Measurements from ENCODE around the gene RPS6KA2.
A peak's percentile ranks its signal among the peaks of the same experiment; 100 is the strongest.

The RPS6KA2 gene

DNA sequence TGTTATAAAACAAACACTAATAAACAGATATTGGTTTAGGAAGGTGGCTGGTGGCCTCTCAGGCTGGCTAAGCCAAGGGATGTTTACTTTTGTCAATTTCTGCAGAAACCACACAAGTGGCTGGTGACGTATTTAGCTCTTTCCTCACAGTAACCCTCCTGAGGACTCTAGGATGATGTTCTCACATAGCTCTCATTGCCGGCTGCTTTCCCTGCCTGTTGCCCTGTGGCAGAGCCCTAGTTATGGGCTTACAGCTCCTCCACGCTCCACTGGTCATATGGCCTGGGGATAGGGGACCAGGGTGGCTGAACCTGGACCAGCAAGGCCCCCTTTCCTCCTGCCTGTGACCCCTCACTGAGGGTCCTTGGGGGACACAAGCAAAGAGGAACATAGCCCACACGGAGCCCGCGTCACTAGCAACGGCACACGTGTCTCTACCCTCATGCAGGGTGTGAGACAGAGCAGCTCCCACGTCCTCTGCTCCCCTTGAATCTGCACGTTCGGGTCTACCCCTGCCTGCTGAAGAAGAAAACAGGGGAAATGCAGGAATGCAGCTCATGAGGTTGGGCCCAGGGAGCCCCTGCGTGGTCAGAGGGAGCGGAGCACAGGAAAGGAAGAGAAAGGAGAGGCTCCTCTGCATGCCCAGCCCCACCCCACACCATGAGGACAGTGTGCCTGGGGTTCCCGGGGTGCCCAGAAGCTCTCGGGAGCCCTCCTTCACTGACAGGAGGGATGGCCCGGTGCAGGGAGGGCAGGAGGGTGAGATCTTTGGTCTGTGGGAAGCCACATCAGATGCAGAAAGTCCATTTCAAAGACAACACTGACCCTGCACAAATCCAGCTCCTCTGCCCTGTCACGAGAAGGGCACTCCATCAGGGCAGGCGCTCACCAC, 54.4 kb downstream of the RPS6KA2 start:
- H3K27ac ChIP-seq: peak overlapping the region; percentile 70
- ChIA-PET CTCF (interaction anchor here (0.6 kb wide), 1 partner anchor 57 kb away, joined by 3 read pairs; no protein-coding TSS in a partner anchor), POLR2A (ENCODE audit: low non-redundant PET) (no interaction called here)
- TF ChIP-seq, protein P1, sequence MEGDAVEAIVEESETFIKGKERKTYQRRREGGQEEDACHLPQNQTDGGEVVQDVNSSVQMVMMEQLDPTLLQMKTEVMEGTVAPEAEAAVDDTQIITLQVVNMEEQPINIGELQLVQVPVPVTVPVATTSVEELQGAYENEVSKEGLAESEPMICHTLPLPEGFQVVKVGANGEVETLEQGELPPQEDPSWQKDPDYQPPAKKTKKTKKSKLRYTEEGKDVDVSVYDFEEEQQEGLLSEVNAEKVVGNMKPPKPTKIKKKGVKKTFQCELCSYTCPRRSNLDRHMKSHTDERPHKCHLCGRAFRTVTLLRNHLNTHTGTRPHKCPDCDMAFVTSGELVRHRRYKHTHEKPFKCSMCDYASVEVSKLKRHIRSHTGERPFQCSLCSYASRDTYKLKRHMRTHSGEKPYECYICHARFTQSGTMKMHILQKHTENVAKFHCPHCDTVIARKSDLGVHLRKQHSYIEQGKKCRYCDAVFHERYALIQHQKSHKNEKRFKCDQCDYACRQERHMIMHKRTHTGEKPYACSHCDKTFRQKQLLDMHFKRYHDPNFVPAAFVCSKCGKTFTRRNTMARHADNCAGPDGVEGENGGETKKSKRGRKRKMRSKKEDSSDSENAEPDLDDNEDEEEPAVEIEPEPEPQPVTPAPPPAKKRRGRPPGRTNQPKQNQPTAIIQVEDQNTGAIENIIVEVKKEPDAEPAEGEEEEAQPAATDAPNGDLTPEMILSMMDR (conservative IDR thresholded peaks at IDR 0.05; ENCODE audit: low read depth): no peak
- DNase-seq (ENCODE audit: low spot score): no peak

GRCh38 chr6:166570929-166571713, 55.9 kb downstream of the RPS6KA2 start:
- POLR2A ChIA-PET (ENCODE audit: low non-redundant PET): no interaction called here

DNA sequence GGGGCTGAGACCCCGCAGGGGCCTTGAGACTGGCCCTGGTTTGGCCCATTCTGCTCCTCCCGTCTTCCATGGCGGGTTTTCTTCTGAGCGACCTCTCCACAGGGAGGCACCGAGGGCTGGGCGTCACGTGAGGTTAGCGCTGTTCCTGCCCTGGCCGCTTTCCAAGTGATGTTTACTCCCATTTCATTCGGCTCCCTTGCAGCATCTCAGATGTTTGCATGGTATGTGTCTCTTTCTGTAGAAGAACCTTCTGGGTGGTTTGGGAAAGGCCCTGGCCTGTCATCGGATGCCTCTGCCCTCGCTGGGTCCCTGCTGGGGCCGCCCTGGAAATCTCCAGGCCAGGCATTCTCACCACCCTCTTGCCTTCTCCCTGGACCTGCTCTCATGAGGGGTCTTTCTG, 57.8 kb downstream of the RPS6KA2 start:
- DNase-seq (ENCODE audit: low spot score): no peak
- peak overlapping the region; percentile 56 for H3K27ac ChIP-seq
- CTCF ChIA-PET: no interaction called here
- POLR2A ChIA-PET (ENCODE audit: low non-redundant PET): no interaction called here
- TF ChIP-seq, protein P1 (conservative IDR thresholded peaks at IDR 0.05; ENCODE audit: low read depth): no peak

More at GRCh38 chr6:166570929-166571713, 55.9 kb downstream of the RPS6KA2 start:
- no peak for DNase-seq (ENCODE audit: low spot score)
- peak overlapping the region; percentile 80 for H3K27ac ChIP-seq
- TF ChIP-seq, protein P1 (conservative IDR thresholded peaks at IDR 0.05; ENCODE audit: low read depth): no peak
- CTCF ChIA-PET: no interaction called here

DNA sequence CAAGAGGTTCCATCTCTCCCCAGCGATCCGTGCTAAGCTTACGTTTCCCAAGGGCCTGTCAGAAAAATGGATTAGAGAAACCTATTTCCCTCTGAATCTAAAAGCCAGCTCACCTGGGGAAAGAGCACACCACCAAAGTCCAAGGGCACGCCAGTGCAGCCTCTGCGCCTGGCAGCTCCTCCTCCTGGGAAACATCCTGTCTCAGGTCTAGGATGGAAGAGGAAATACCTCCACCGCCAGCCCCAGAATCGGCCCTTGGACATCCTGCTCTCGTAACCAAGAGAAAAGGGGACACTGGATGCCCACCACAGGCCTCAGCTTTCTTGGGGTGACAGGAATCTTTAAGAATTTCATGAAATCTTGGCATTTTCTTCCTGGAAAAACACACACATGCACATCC, 59.2 kb downstream of the RPS6KA2 start:
- DNase-seq (ENCODE audit: low spot score): no peak
- ChIA-PET CTCF (no interaction called here), POLR2A (ENCODE audit: low non-redundant PET) (no interaction called here)
- TF ChIP-seq, protein P1 (conservative IDR thresholded peaks at IDR 0.05; ENCODE audit: low read depth): no peak
- peak overlapping the region; percentile 93 for H3K27ac ChIP-seq

DNA sequence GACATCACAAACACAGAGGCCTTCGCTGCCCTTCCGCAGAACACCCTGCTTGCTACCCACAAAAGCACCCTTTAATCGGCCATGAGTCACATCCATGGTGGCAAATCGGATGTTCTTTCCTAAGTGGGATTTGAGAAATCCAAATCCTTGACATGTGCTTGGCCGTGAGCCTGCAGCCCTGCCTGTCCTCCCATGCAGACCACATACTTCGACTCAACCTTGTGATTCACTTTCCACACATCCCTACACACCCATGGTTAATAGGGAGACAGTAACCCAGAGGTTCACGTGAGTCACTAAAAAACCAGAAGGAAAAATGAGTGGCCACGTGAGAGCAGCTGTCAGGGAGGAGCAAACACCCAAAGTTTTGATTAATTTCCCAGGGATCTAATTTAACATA, 59.9 kb downstream of the RPS6KA2 start:
- TF ChIP-seq, protein P1 (conservative IDR thresholded peaks at IDR 0.05; ENCODE audit: low read depth): no peak
- DNase-seq (ENCODE audit: low spot score): peak; percentile 94
- POLR2A ChIA-PET (ENCODE audit: low non-redundant PET): no interaction called here
- peak overlapping the region; percentile 93 for H3K27ac ChIP-seq
- CTCF ChIA-PET: no interaction called here

Data from RWPE1 (cell line).